HepG2 (cell line): ENCODE results near the gene DST. TPM values are rescaled to one million over a fixed set of nuclear protein-coding genes. Genes with fewer than 3 reads are reported as not detected.

Experiments
- ATAC-seq: fragments of 200-7000 bp; cut with Tn5 transposase; 3 replicates; pipeline ENCODE4 v1.9.1; 2020; ENCODE audit warnings: mild to moderate bottlenecking, moderate library complexity
- BruUV-seq: library from RNA; stranded (reverse); fragments of 400-500 nt; replicated peaks from 2 replicates; lab custom pipeline; 2021; lab: Mats Ljungman, UMichigan
- CTCF ChIA-PET: fragments of 300-600 bp; formaldehyde crosslinking; extraction: SDS; loops from one replicate; lab custom pipeline; 2021; ENCODE audit warnings: low total read pairs, inconsistent platforms, low intra/inter-chr PET ratio; lab: Yijun Ruan, JAX
- POLR2A ChIA-PET: fragments of 350-600 bp; sonication (Branson Sonifier 250); formaldehyde crosslinking; loops from one replicate; lab custom pipeline; 2020; ENCODE audit warnings: antibody characterized with exemption, inconsistent platforms; lab: Yijun Ruan, JAX
- DNase-seq: peaks from one replicate; pipeline ENCODE4 v3.0.0-alpha.2; 2015; ENCODE audit warnings: low spot score
- FAIRE-seq: peaks from 3 replicates; lab custom pipeline; 2011; peaks lifted over from hg19 to GRCh38; lab: Jason Lieb, UNC
- H2AFZ ChIP-seq: one replicate; pipeline ENCODE4 v1.6.1; 2011; ENCODE audit warnings: low read length, inconsistent platforms
- H3K27ac ChIP-seq: fragments of 300-600 bp; 3 replicates; pipeline ENCODE4 v1.8.0; 2011; ENCODE audit warnings: mixed run types, mild to moderate bottlenecking, mixed read lengths, low read length, inconsistent platforms; ENCODE audit not compliant: insufficient read depth; ENCODE audit errors: extremely low read length
- H3K27me3 ChIP-seq, 2 experiments: fragments of 200-600 bp in 1 of 2; 2 replicates in 1 of 2; 3 replicates in 1 of 2; pipeline versions ENCODE4 v1.6.0 to v1.8.0; 2011; ENCODE audit warnings: low read length in 2 of 2, mild to moderate bottlenecking in 2 of 2, moderate library complexity in 2 of 2, inconsistent platforms in 1 of 2; ENCODE audit not compliant: insufficient read depth in 2 of 2, control insufficient read depth in 1 of 2
- H3K36me3 ChIP-seq, 2 experiments: fragments of 200-600 bp in 1 of 2; replicated peaks in 1 of 2; 2 replicates in 1 of 2; 3 replicates in 1 of 2; pipeline versions ENCODE4 v1.5.1 to v1.8.0; 2011; ENCODE audit warnings: low read length in 2 of 2, inconsistent platforms in 1 of 2; ENCODE audit not compliant: insufficient read depth in 2 of 2, control insufficient read depth in 1 of 2
- H3K4me1 ChIP-seq: 2 replicates; pipeline ENCODE4 v1.5.1; 2012; ENCODE audit warnings: low read length, inconsistent platforms; ENCODE audit not compliant: insufficient read depth
- H3K4me2 ChIP-seq: 2 replicates; pipeline ENCODE4 v1.6.0; 2011; ENCODE audit warnings: low read depth, low read length, inconsistent platforms
- H3K4me3 ChIP-seq, 3 experiments: fragments of 200-600 bp in 1 of 3; sonication (generic), shearing (Covaris generic) in 1 of 3; replicated peaks in 1 of 3; 2 replicates each; pipeline ENCODE4 v1.5.1; 2011 to 2016; ENCODE audit warnings: low read length in 3 of 3, inconsistent platforms in 2 of 3, low read depth in 2 of 3, mild to moderate bottlenecking in 2 of 3, control low read depth in 1 of 3, mixed read lengths in 1 of 3; ENCODE audit not compliant: insufficient read depth in 1 of 3
- H3K79me2 ChIP-seq: one replicate; pipeline ENCODE4 v1.6.1; 2011; ENCODE audit warnings: low read length, inconsistent platforms; ENCODE audit not compliant: insufficient read depth
- H3K9ac ChIP-seq: 2 replicates; pipeline ENCODE4 v1.6.0; 2011; ENCODE audit warnings: mild to moderate bottlenecking, low read depth, low read length, inconsistent platforms; ENCODE audit not compliant: insufficient read depth
- H3K9me3 ChIP-seq: 2 replicates; pipeline ENCODE4 v1.5.1; 2012; ENCODE audit warnings: mild to moderate bottlenecking, low read length
- H4K20me1 ChIP-seq: 2 replicates; pipeline ENCODE4 v1.6.0; 2011; ENCODE audit warnings: inconsistent platforms, mild to moderate bottlenecking, low read length, moderate library complexity; ENCODE audit not compliant: insufficient read depth
- GZF1 ChIP-seq: sonication (generic); formaldehyde crosslinking; IDR thresholded peaks from 2 replicates; pipeline ENCODE4 v1.5.1; 2020; ENCODE audit warnings: mild to moderate bottlenecking, missing genetic modification reagents
- HMG20A ChIP-seq: IDR thresholded peaks from 2 replicates; pipeline ENCODE4 v1.6.1; 2016; ENCODE audit warnings: borderline replicate concordance
- MED8 ChIP-seq: sonication (generic); formaldehyde crosslinking; IDR thresholded peaks from 2 replicates; pipeline ENCODE4 v1.8.1; 2023; ENCODE audit warnings: mild to moderate bottlenecking, missing genetic modification reagents; ENCODE audit not compliant: insufficient replicate concordance
- MZF1 ChIP-seq: sonication (generic); formaldehyde crosslinking; IDR thresholded peaks from 2 replicates; pipeline ENCODE4 v1.8.1; 2023; ENCODE audit warnings: mild to moderate bottlenecking, missing genetic modification reagents, borderline replicate concordance
- NR2F1 ChIP-seq, 2 experiments: fragments of 450-650 bp in 1 of 2; formaldehyde crosslinking in 1 of 2; IDR thresholded peaks; 2 replicates each; pipeline versions ENCODE4 v1.5.0 to v1.6.1; 2016 to 2020; ENCODE audit warnings: mild to moderate bottlenecking in 1 of 2, missing compliant biosample characterization in 1 of 2, missing genetic modification reagents in 1 of 2, moderate library complexity in 1 of 2
- SMAD1 ChIP-seq: sonication (generic); formaldehyde crosslinking; IDR thresholded peaks from 2 replicates; pipeline ENCODE4 v1.4.0; 2020; ENCODE audit warnings: missing genetic modification reagents, low read depth, mild to moderate bottlenecking, borderline replicate concordance
- SOX13 ChIP-seq, 3 experiments: fragments of 450-650 bp in 1 of 3; sonication (generic) in 1 of 3; formaldehyde crosslinking in 1 of 3; IDR thresholded peaks in 2 of 3; conservative IDR thresholded peaks in 1 of 3; 2 replicates each; pipeline versions ENCODE4 v1.5.0 to v1.6.1; 2016 to 2020; ENCODE audit warnings: antibody characterized with exemption in 1 of 3, mild to moderate bottlenecking in 1 of 3, missing compliant biosample characterization in 1 of 3, missing genetic modification reagents in 1 of 3, moderate library complexity in 1 of 3
- SOX5 ChIP-seq: IDR thresholded peaks from 2 replicates; pipeline ENCODE4 v1.6.1; 2016; ENCODE audit warnings: borderline replicate concordance
- TEAD2 ChIP-seq: sonication (generic); formaldehyde crosslinking; IDR thresholded peaks from 2 replicates; pipeline ENCODE4 v1.9.0; 2021; ENCODE audit warnings: missing genetic modification reagents
- ZFY ChIP-seq: sonication (generic); formaldehyde crosslinking; IDR thresholded peaks from 2 replicates; pipeline ENCODE4 v1.4.0; 2020; ENCODE audit warnings: missing genetic modification reagents
- ZNF20 ChIP-seq: sonication (generic); formaldehyde crosslinking; IDR thresholded peaks from 2 replicates; pipeline ENCODE4 v1.4.0; 2020; ENCODE audit warnings: mild to moderate bottlenecking, moderate library complexity, missing genetic modification reagents
- ZNF513 ChIP-seq: sonication (generic); formaldehyde crosslinking; conservative IDR thresholded peaks from 2 replicates; pipeline ENCODE4 v1.5.0; 2020; ENCODE audit warnings: missing genetic modification reagents
- ZNF766 ChIP-seq: sonication (generic); formaldehyde crosslinking; IDR thresholded peaks from 2 replicates; pipeline ENCODE4 v1.5.0; 2020; ENCODE audit warnings: missing genetic modification reagents, borderline replicate concordance
- ZXDC ChIP-seq: sonication (generic); formaldehyde crosslinking; IDR thresholded peaks from 2 replicates; pipeline ENCODE4 v1.5.0; 2020; ENCODE audit warnings: mild to moderate bottlenecking, missing genetic modification reagents
- WGBS: methylation state at CpG from one replicate; pipeline ENCODE4 v1.1.6; 2017; ENCODE audit warnings: low lambda C conversion rate; 5-methylcytosine and 5-hydroxymethylcytosine counted together
- in situ Hi-C: cut with HindIII; loops from 2 replicates; pipeline ENCODE4 v1.10.0; 2017; ENCODE audit warnings: low pct_unique_long_range_greater_than_20kb; ENCODE audit not compliant: extremely low pct_ligation_motif_present
- intact Hi-C: fragments of 100-400 bp; cut with micrococcal nuclease; formaldehyde crosslinking; loops from one replicate; pipeline ENCODE4 v1.10.0; 2022; ENCODE audit not compliant: unreplicated experiment
- polyA plus RNA-seq, 8 experiments: library from polyadenylated mRNA; depleted of rRNA in 3 of 8; stranded (reverse) in 7 of 8; unstranded in 1 of 8; fragments of >200 nt; fragmentation: Illumina TruSeq in 4 of 8; extraction: Trizol in 4 of 8; gene quantifications; 2 replicates each; pipeline versions ENCODE4 v1.2.1 to v1.2.3, GENCODE V29; 2011 to 2016; ENCODE audit warnings: low read depth in 4 of 8, missing spikeins in 1 of 8, mixed read lengths in 1 of 8; ENCODE audit not compliant: insufficient read depth in 1 of 8
- total RNA-seq, 5 experiments: library from RNA; depleted of rRNA; stranded (reverse); fragments of >200 nt; fragmentation: Illumina TruSeq; extraction: Trizol; gene quantifications; 2 replicates each; pipeline ENCODE4 v1.2.3, GENCODE V29; 2016; ENCODE audit warnings: low read depth in 1 of 5

Gene DST
- total and polyA plus RNA-seq, 2 of the 13 experiments (the other 11 are each of a cell fraction or from before 2014, with no cell fraction given), result 64.4 to 89.0 TPM

- no peaks in the 10 kb centered on the region for H3K9me3 ChIP-seq
- no peaks in the 10 kb centered on the region for H3K79me2 ChIP-seq
- TF ChIP-seq HMG20A, result 0 out of 2 replicates have a peak, but pooled peaks have one; percentile 24
- no peak for TF ChIP-seq ZXDC (CRISPR knock-in tag)
- H3K27me3 ChIP-seq, result no peaks in the 10 kb centered on the region
- no peak overlapping the region for H2AFZ ChIP-seq
- H3K9ac ChIP-seq, result no peak overlapping the region
- no TSS peak for BruUV-seq
- H3K4me1 ChIP-seq, result peaks cover 60% of the 10 kb centered on the region
- peaks cover 0 to 3% of the 10 kb centered on the region in 2 experiments; a peak in 2 of 5 replicates for H3K36me3 ChIP-seq
- no peaks in the 10 kb centered on the region for H4K20me1 ChIP-seq
- no peak for FAIRE-seq
- no peak overlapping the region for H3K27ac ChIP-seq
- ATAC-seq, result no peak
- peak; percentile 49 for DNase-seq
- in situ Hi-C loops, result no loop called here
- POLR2A ChIA-PET, result interaction anchor here (0.7 to 2.2 kb wide), 5 partner anchors 10 to 76 kb away, joined by 3 to 11 read pairs (median 4); partner anchors contain the start of gene DST
- CTCF ChIA-PET, result no interaction called here
- no peak overlapping the region for H3K4me3 ChIP-seq
- intact Hi-C loops, result no loop called here
- no peak overlapping the region for H3K4me2 ChIP-seq
- WGBS, result 45% methylated on average over 2 of the region's 2 CpGs
Observed at GRCh38 chr6:56652994-56653393, 10.3 kb upstream of the DST start.

GRCh38 chr6:56652231-56652630, 9.5 kb upstream of the DST start:
- no peak overlapping the region for H3K4me2 ChIP-seq
- ChIA-PET CTCF (no interaction called here), POLR2A (interaction anchor here (1.0 to 2.2 kb wide), 5 partner anchors 10 to 76 kb away, joined by 3 to 11 read pairs (median 4); partner anchors contain the start of gene DST)
- H3K27me3 ChIP-seq, result no peaks in the 10 kb centered on the region
- peaks cover 2 to 3% of the 10 kb centered on the region in 2 experiments; a peak in 3 of 5 replicates for H3K36me3 ChIP-seq
- no peaks in the 10 kb centered on the region for H3K79me2 ChIP-seq
- no peak overlapping the region for H2AFZ ChIP-seq
- H3K9ac ChIP-seq, result no peak overlapping the region
- 65% methylated on average over 1 of the region's 1 CpG for WGBS
- peak; percentile 23 for FAIRE-seq
- no peak overlapping the region for H3K4me3 ChIP-seq
- no TSS peak for BruUV-seq
- DNase-seq, result peak; percentile 71
- ATAC-seq, result peak; percentile 62; the same call in 2 of the 3 replicates
- H3K9me3 ChIP-seq, result no peaks in the 10 kb centered on the region
- intact Hi-C loops (no loop called here), in situ Hi-C loops (no loop called here)
- H4K20me1 ChIP-seq, result no peaks in the 10 kb centered on the region
- peaks cover 60% of the 10 kb centered on the region for H3K4me1 ChIP-seq
- H3K27ac ChIP-seq, result no peak overlapping the region
- TF ChIP-seq SOX5, result peak; percentile 48; the same call in 1 of the 2 replicates
- no peak for TF ChIP-seq SMAD1
- no peak for TF ChIP-seq NR2F1 (CRISPR knock-in tag; IDR thresholded peaks at IDR 0.05)
- TF ChIP-seq ZNF513 (CRISPR knock-in tag), result no peak
- TF ChIP-seq MZF1 (CRISPR knock-in tag), result no peak
- TF ChIP-seq ZFY (CRISPR knock-in tag), result no peak
- TF ChIP-seq ZNF20 (CRISPR knock-in tag), result no peak
- TF ChIP-seq MED8 (CRISPR knock-in tag), result no peak
- TF ChIP-seq GZF1 (CRISPR knock-in tag), result no peak
- TF ChIP-seq TEAD2, result no peak
- no peak for TF ChIP-seq SOX13 (IDR thresholded peaks at IDR 0.05)
- peak in 1 of 2 experiments; percentile 50; a peak in 1 of 4 replicates for TF ChIP-seq SOX13 (CRISPR knock-in tag; conservative IDR thresholded peaks at IDR 0.05 in 1 of 2, IDR thresholded peaks at IDR 0.05 in 1 of 2)
- no peak for TF ChIP-seq ZNF766
